Liver (tissue), 3 donors: ENCODE measurements around the gene TSPEAR.

Source experiments
- SP1 ChIP-seq: IDR thresholded peaks from 2 replicates; pipeline ENCODE4 v1.6.1; 2018; ENCODE audit warnings: antibody characterized with exemption, mild to moderate bottlenecking
- YY1 ChIP-seq: IDR thresholded peaks from 2 replicates; pipeline ENCODE4 v1.6.1; 2016; ENCODE audit warnings: antibody characterized with exemption, mild to moderate bottlenecking
- TF ChIP-seq, protein P1 (sequence below): IDR thresholded peaks from 2 replicates; pipeline ENCODE4 v1.6.1; 2016; ENCODE audit warnings: antibody characterized with exemption
- TF ChIP-seq, protein P2 (sequence below): IDR thresholded peaks from 2 replicates; pipeline ENCODE4 v1.6.1; 2016; ENCODE audit warnings: antibody characterized with exemption
- TF ChIP-seq, protein P3 (sequence below): fragments of 150-350 bp; IDR thresholded peaks from 2 replicates; pipeline ENCODE4 v1.5.1; 2017; ENCODE audit warnings: improper control_type of control experiment, low read depth, low read length; ENCODE audit not compliant: missing input control
- donor health status: healthy.
- donor health status: healthy.

- TF ChIP-seq, protein P1, sequence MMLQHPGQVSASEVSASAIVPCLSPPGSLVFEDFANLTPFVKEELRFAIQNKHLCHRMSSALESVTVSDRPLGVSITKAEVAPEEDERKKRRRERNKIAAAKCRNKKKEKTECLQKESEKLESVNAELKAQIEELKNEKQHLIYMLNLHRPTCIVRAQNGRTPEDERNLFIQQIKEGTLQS: no peak
- TF ChIP-seq, protein P2, sequence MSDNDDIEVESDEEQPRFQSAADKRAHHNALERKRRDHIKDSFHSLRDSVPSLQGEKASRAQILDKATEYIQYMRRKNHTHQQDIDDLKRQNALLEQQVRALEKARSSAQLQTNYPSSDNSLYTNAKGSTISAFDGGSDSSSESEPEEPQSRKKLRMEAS: no peak
- TF ChIP-seq, protein P3, sequence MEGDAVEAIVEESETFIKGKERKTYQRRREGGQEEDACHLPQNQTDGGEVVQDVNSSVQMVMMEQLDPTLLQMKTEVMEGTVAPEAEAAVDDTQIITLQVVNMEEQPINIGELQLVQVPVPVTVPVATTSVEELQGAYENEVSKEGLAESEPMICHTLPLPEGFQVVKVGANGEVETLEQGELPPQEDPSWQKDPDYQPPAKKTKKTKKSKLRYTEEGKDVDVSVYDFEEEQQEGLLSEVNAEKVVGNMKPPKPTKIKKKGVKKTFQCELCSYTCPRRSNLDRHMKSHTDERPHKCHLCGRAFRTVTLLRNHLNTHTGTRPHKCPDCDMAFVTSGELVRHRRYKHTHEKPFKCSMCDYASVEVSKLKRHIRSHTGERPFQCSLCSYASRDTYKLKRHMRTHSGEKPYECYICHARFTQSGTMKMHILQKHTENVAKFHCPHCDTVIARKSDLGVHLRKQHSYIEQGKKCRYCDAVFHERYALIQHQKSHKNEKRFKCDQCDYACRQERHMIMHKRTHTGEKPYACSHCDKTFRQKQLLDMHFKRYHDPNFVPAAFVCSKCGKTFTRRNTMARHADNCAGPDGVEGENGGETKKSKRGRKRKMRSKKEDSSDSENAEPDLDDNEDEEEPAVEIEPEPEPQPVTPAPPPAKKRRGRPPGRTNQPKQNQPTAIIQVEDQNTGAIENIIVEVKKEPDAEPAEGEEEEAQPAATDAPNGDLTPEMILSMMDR: no peak
- no peak for TF ChIP-seq SP1
- no peak for TF ChIP-seq YY1
These were observed 45.2 kb upstream of the TSPEAR start for GRCh38 chr21:44756423-44757185.
